Right atrium auricular region (tissue), 2 donors: ENCODE measurements around the gene PLSCR3. TPM values are rescaled to one million over a fixed set of nuclear protein-coding genes. Genes with fewer than 3 reads are reported as not detected.
"Not testable (repeated sequence)": the region's sequence is repeated elsewhere in the genome, so short reads cannot be mapped to it uniquely, and the experiment has no call there.

Source experiments
- DNase-seq: peaks from one replicate; pipeline ENCODE4 v3.0.0-alpha.2; 2019; ENCODE audit warnings: low spot score
- H3K27ac ChIP-seq, 2 donors: fragments of 200-600 bp; sonication (generic); 1 replicate in 1 of 2; 2 replicates in 1 of 2; pipeline ENCODE4 v1.5.1; 2016 to 2019
- H3K27me3 ChIP-seq, 2 donors: fragments of 200-600 bp; sonication (generic); one replicate each; pipeline versions ENCODE4 v1.5.1 to v1.6.0; 2017 to 2019
- H3K36me3 ChIP-seq: fragments of 200-600 bp; sonication (generic); one replicate; pipeline ENCODE4 v1.5.1; 2016
- H3K4me1 ChIP-seq, 2 donors: fragments of 200-600 bp; sonication (generic); one replicate each; pipeline versions ENCODE4 v1.5.1 to v1.6.0; 2017 to 2019
- H3K4me3 ChIP-seq, 2 donors: fragments of 200-600 bp; sonication (generic); 1 replicate in 1 of 2; 2 replicates in 1 of 2; pipeline ENCODE4 v1.5.1; 2017 to 2019; ENCODE audit warnings: mild to moderate bottlenecking in 1 of 2, moderate library complexity in 1 of 2
- H3K9me3 ChIP-seq, 2 donors: fragments of 200-600 bp; sonication (generic); one replicate each; pipeline ENCODE4 v1.5.1; 2019
- CTCF ChIP-seq, 2 donors: fragments of 200-600 bp; sonication (generic); IDR thresholded peaks; one replicate each; pipeline ENCODE4 v1.5.1; 2019; ENCODE audit warnings: antibody characterized with exemption in 2 of 2
- total RNA-seq, 2 donors: library from RNA; depleted of rRNA; stranded (reverse); fragments of >200 nt; gene quantifications; one replicate each; pipeline ENCODE4 v1.1.0, GENCODE V29; 2016

PLSCR3 gene
- total RNA-seq, 2 donors from 2014 or later, result 17.2 to 21.6 TPM

GRCh38 chr17:7379134-7379533 is 15.2 kb downstream of the PLSCR3 start:
- TF ChIP-seq CTCF (IDR thresholded peaks at IDR 0.05), result no peak
- Histone ChIP-seq H3K27ac (no peak overlapping the region), H3K4me3 (no peak overlapping the region), H3K9me3 (no peaks in the 10 kb centered on the region), H3K4me1 (peaks cover 0 to 28% of the 10 kb centered on the region in 2 donors), H3K27me3 (no peaks in the 10 kb centered on the region), H3K36me3 (no peaks in the 10 kb centered on the region)
- no peak for DNase-seq

- Histone ChIP-seq H3K36me3 (no peaks in the 10 kb centered on the region), H3K9me3 (no peaks in the 10 kb centered on the region), H3K4me1 (no peaks in the 10 kb centered on the region), H3K27ac (no peak overlapping the region), H3K27me3 (no peaks in the 10 kb centered on the region), H3K4me3 (no peak overlapping the region)
- TF ChIP-seq CTCF (IDR thresholded peaks at IDR 0.05), result no peak
- DNase-seq, result no peak
Measured at GRCh38 chr17:7374353-7374752, 20.0 kb downstream of the PLSCR3 start.

- TF ChIP-seq CTCF (IDR thresholded peaks at IDR 0.05), result no peak
- H3K4me1 ChIP-seq, result no peaks in the 10 kb centered on the region
- H3K27ac ChIP-seq, result no peak overlapping the region
- H3K36me3 ChIP-seq, result no peaks in the 10 kb centered on the region
- no peak overlapping the region for H3K4me3 ChIP-seq
- H3K27me3 ChIP-seq, result no peaks in the 10 kb centered on the region
- no peaks in the 10 kb centered on the region for H3K9me3 ChIP-seq
- DNase-seq, result no peak
Measured at GRCh38 chr17:7370853-7371252, 23.5 kb downstream of the PLSCR3 start.

- Histone ChIP-seq H3K9me3 (no peaks in the 10 kb centered on the region), H3K36me3 (no peaks in the 10 kb centered on the region), H3K4me1 (no peaks in the 10 kb centered on the region), H3K4me3 (no peak overlapping the region), H3K27me3 (no peaks in the 10 kb centered on the region), H3K27ac (no peak overlapping the region)
- no peak for TF ChIP-seq CTCF (IDR thresholded peaks at IDR 0.05)
- DNase-seq, result no peak
Measured at GRCh38 chr17:7369825-7370224, 24.5 kb downstream of the PLSCR3 start.

GRCh38 chr17:7368599-7368994 is 25.7 kb downstream of the PLSCR3 start:
- H3K4me1 ChIP-seq, result not testable (repeated sequence)

GRCh38 chr17:7367918-7368598 is 26.3 kb downstream of the PLSCR3 start:
- H3K36me3 ChIP-seq, result no peaks in the 10 kb centered on the region
- no peak for DNase-seq
- no peaks in the 10 kb centered on the region for H3K9me3 ChIP-seq
- H3K4me3 ChIP-seq, result no peak overlapping the region
- H3K27me3 ChIP-seq, result no peaks in the 10 kb centered on the region
- no peaks in the 10 kb centered on the region for H3K4me1 ChIP-seq
- no peak for TF ChIP-seq CTCF (IDR thresholded peaks at IDR 0.05)
- no peak overlapping the region for H3K27ac ChIP-seq

More at GRCh38 chr17:7368599-7368994, 25.7 kb downstream of the PLSCR3 start:
- not testable (repeated sequence) for DNase-seq, H3K27me3 ChIP-seq, H3K9me3 ChIP-seq, H3K4me3 ChIP-seq, H3K36me3 ChIP-seq, H3K27ac ChIP-seq
